M059J (cell line): ENCODE measurements around the gene EPS8. TPM values are rescaled to one million over a fixed set of nuclear protein-coding genes. Genes with fewer than 3 reads are reported as not detected.
"Not testable (repeated sequence)": the region's sequence is repeated elsewhere in the genome, so short reads cannot be mapped to it uniquely, and the experiment has no call there.

Source experiments
- DNase-seq: peaks from one replicate; pipeline ENCODE4 v3.0.0-alpha.2; 2012; ENCODE audit warnings: low read depth
- total RNA-seq: library from RNA; depleted of rRNA; stranded (reverse); fragments of >200 nt; shearing (Covaris generic); gene quantifications from 2 replicates; pipeline ENCODE4 v1.2.3, GENCODE V29; 2014

Gene EPS8
- total RNA-seq, 1 experiment from 2014 or later, result 79.5 TPM

- no peak for DNase-seq
Observed at GRCh38 chr12:15756822-15757221, 32.4 kb downstream of the EPS8 start.

GRCh38 chr12:15754233-15754632 is 35.0 kb downstream of the EPS8 start:
- peak; percentile 68 for DNase-seq

GRCh38 chr12:15752785-15753184 is 36.4 kb downstream of the EPS8 start:
- DNase-seq, result peak; percentile 47

GRCh38 chr12:15751741-15752140 is 37.4 kb downstream of the EPS8 start:
- DNase-seq, result no peak

GRCh38 chr12:15749937-15750336 is 39.3 kb downstream of the EPS8 start:
- no peak for DNase-seq

GRCh38 chr12:15741870-15742269 is 47.3 kb downstream of the EPS8 start:
- DNase-seq, result not testable (repeated sequence)

GRCh38 chr12:15741082-15741481 is 48.1 kb downstream of the EPS8 start:
- peak; percentile 49 for DNase-seq

GRCh38 chr12:15740389-15740788 is 48.8 kb downstream of the EPS8 start:
- DNase-seq, result not testable (repeated sequence)

- no peak for DNase-seq
Observed at GRCh38 chr12:15738438-15739015, 50.7 kb downstream of the EPS8 start.

- no peak for DNase-seq
Observed at GRCh38 chr12:15735837-15736615, 53.2 kb downstream of the EPS8 start.

GRCh38 chr12:15733136-15733535 is 56.1 kb downstream of the EPS8 start:
- no peak for DNase-seq

- DNase-seq, result peak; percentile 71
Observed at GRCh38 chr12:15732341-15733061, 56.7 kb downstream of the EPS8 start.

- DNase-seq, result no peak
Observed at GRCh38 chr12:15731940-15732339, 57.2 kb downstream of the EPS8 start.

GRCh38 chr12:15729097-15729496 is 60.1 kb downstream of the EPS8 start:
- no peak for DNase-seq

GRCh38 chr12:15728118-15728598 is 61.0 kb downstream of the EPS8 start:
- DNase-seq, result peak; percentile 88

GRCh38 chr12:15726878-15727150 is 62.4 kb downstream of the EPS8 start:
- no peak for DNase-seq

- DNase-seq, result peak; percentile 22
Observed at GRCh38 chr12:15726027-15726877, 62.9 kb downstream of the EPS8 start.

- DNase-seq, result no peak
Observed at GRCh38 chr12:15722951-15723350, 66.2 kb downstream of the EPS8 start.

GRCh38 chr12:15721316-15722115 is 67.7 kb downstream of the EPS8 start:
- DNase-seq, result no peak

- DNase-seq, result peak; percentile 24
Observed at GRCh38 chr12:15720295-15720694, 68.9 kb downstream of the EPS8 start.

- peak; percentile 28 for DNase-seq
Observed at GRCh38 chr12:15719230-15719629, 70.0 kb downstream of the EPS8 start.
